Measurements from ENCODE around the gene TRPM2. TPM values are rescaled to one million over a fixed set of nuclear protein-coding genes. Genes with fewer than 3 reads are reported as not detected.

TRPM2 gene
- total RNA-seq, 1 donor from 2014 or later: 2.7 TPM

GRCh38 chr21:44443891-44444285 is 90.5 kb downstream of the TRPM2 start:
- DNase-seq (ENCODE audit: missing footprints) (no peak), ATAC-seq (no peak)
- intact Hi-C loops (cut with DNase I): no loop called here

DNA sequence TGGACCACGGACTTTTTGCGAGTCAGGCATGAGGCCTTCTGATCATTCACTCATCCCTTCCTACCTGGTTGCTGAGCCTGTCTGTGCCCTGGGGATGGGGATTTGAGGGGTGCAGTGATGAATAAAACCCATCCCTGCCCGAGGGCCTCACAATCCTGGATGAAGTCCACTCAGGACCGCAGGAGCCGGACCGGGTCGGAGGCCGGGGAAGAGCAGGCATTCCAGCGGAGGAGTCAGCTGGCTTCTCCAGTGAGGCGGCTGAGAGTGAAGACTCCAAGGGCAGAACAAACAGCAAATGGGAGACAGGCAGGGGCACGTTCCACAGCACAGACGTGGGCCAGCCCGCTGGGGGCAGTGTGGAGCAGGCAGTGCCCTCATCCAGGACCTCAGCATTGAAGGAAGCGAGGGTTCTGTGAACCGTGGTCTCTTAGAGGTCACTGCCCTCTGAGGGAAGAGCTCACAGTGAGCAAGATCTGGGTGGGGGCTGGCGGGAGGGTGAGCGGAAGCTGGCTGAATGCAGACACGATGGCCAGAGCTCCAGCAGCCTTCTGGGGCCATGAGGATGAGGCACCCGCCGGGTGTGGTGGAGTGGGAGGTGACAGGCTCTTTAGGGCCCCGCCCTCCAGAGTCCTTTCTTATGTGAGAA is 91.0 kb downstream of the TRPM2 start:
- peak; percentile 42 for DNase-seq (ENCODE audit: missing footprints)
- ATAC-seq: no peak
- intact Hi-C loops (cut with DNase I): no loop called here

DNA sequence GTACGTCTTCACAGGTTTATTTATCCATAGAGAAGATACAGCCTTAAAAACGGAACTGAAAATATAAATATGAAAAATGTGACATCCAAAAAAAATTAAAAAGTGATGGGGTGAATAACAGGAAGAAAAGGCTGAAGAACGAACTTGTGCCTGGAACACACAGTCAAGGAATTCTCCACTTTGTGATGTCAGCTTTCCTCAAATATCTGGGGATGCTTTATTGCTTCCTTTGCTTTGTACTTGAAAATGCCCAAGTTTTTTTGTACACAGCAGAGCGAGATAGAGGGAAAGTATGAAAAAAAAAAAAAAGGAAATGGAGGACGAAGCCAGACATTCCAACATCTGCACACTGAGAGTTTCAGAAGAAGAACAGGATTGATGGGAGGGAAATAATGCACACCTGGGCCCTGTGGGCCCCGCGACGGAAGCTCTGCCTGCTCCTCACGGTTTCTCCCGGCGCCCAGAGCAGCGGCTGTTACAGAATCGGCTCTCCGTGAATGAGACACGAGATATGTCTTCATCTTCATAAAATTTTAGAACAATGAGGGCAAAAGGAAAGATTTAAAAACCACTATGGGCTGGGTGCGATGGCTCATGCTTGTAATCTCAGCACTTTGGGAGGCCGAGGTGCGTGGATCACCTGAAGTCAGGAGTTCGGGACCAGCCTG is 91.9 kb downstream of the TRPM2 start:
- DNase-seq (ENCODE audit: missing footprints) (peak; percentile 39), ATAC-seq (no peak)
- intact Hi-C loops (cut with DNase I): no loop called here

DNA sequence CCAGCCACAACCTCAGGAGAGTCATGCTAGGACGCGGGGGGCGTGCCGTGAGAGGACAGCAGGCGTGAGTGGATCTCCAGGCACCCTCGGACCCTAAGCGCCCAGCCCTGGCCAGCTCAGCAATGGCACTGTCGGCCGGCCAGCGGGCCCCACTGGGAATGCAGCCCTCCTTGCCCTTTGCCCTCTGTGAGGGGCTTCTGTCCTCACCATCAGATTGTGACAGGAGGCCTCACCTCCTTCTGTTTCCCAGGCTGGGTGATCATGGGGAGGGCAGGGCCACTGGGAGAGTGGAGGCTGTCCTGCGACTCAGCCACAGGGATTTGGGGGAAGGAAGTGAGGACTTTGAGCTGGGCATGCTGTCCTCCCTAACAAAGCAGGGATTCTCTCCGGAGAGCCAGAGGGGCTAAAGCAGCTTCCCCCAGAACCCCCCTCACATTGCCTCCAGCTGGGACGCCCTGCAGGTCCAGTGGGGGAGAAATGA is 95.3 kb downstream of the TRPM2 start:
- ATAC-seq (no peak), DNase-seq (ENCODE audit: missing footprints) (peak; percentile 53)
- intact Hi-C loops (cut with DNase I): no loop called here

GRCh38 chr21:44449473-44450363 is 96.3 kb downstream of the TRPM2 start:
- ATAC-seq: no peak
- peak; percentile 28 for DNase-seq (ENCODE audit: missing footprints)
- intact Hi-C loops (cut with DNase I): no loop called here

DNA sequence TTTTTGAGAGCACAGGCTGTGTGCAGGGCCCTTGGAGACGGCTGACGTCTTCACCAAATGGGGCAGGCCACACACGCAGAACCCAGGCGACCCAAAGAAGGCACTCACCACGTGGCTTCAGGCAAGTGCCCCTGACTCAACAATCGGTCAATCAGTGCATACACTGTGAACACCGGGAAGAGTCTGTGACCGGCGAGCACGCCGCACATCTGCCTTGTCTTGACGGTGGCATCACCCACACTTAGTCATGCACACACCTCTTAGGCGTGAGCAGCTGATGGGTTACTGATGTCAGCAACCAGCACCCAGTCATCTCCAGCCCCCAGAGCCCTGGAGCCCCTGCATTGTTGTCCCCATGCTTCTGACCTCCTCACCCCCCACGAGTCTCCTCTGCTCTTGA is 97.0 kb downstream of the TRPM2 start:
- DNase-seq (ENCODE audit: missing footprints) (peak; percentile 37), ATAC-seq (no peak)
- intact Hi-C loops (cut with DNase I): no loop called here

DNA sequence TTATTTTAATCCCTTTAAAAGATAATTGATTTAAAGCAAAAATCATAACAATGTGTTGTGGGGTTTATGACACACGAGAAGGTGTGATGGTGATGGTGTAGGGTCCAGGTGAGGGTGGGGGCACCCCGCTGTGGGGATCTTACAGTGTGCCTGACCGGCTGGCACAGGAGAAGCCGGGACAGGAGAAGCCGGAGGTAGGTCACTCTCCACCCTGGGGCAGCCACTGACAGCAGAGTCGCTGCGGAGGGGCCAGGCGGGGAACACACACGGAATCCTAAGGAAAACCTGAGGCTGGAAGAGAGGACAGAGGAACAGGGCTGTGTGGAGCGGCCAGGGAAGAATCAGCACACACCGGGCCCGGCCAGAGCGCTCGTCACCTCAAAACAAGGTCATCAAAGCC is 97.6 kb downstream of the TRPM2 start:
- ATAC-seq: no peak
- DNase-seq (ENCODE audit: missing footprints): peak; percentile 50
- intact Hi-C loops (cut with DNase I): no loop called here

DNA sequence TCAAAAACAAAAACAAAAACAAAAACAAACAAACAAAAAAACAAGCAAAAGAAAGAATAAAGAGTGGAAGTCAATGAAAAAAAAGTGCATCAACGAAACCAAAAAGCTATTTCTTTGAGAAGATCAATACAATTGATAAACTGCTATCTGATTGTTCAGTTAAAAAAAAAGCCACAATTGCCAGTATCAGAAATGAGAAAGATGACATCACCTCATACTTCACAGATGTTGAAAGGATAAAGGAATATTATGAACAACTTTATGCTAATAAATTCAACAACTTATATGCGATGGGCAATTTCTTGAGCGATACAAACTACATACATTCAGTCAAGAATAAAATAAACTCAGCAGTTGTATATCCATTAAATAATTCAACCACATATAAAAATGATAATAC is 99.7 kb downstream of the TRPM2 start:
- DNase-seq (ENCODE audit: missing footprints): no peak
- intact Hi-C loops (cut with DNase I): no loop called here
- no peak for ATAC-seq

DNA sequence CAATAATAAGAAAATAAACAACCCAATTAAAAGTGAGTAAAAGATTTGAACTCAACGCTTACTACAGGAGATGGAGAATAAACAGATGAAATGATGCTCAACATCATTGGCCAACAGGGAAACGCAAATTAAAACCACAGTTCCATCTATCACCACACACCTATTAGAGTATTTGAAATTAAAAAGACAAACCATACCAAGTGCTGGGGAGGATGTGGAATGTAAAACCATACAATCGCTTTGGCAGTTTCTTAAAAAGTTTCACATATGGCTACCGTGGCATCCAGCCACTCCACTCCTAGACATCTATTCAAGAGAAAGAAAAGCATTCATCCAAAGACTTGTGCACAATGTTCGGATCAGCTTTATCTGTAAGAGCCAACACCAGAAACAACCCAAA is 100.6 kb downstream of the TRPM2 start:
- intact Hi-C loops (cut with DNase I): no loop called here
- no peak for DNase-seq (ENCODE audit: missing footprints)
- ATAC-seq: no peak

DNA sequence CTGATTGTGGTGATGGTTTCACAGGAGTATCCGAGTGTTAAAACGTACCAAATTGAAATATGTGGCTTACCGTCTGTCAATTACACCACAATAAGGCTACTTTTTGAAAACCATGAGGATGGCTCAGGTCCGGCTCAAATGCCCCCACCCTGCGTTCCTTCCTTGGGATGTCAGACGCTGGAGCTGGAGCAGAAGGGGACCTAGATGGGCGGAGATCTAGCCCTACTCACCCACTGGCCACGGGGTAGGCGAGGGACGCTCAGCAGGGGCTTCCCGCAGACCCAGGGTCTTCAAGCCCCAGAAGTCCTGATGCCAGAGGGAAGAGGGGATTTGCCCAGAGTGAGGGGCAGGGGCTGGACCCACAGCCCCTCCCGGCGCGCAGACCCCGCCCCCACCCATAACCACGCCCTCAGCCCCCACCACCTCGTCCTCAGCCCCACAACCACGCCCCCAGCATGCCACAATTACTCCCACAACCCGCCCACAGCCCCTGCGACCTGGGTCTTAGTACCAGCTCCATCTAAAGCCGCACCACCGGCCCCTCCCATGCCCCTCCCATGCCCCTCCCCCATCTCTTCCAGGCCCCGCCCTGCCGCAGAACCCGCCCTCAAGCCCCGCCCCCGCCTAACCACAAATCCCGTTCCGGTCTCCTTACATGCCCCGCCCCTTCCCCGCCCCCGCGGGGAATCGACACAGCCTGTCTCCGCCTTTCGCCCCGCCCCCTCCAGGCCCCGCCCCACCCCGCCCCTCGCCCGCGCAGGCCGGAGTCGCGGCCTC is 101.5 kb downstream of the TRPM2 start, which contains the start of gene LRRC3:
Gene LRRC3 (plus strand): TSS at position 764 of the 777 bp plus-strand sequence. CDS start 1,135 bp downstream, outside the sequence.
- DNase-seq (ENCODE audit: missing footprints) (peak; percentile 96), ATAC-seq (peak; percentile 81)
- intact Hi-C loops (cut with DNase I): no loop called here

- DNase-seq (ENCODE audit: missing footprints) (peak; percentile 71), ATAC-seq (peak; percentile 54)
- intact Hi-C loops (cut with DNase I): no loop called here
These were observed 102.2 kb downstream of the TRPM2 start for GRCh38 chr21:44455524-44456213.

DNA sequence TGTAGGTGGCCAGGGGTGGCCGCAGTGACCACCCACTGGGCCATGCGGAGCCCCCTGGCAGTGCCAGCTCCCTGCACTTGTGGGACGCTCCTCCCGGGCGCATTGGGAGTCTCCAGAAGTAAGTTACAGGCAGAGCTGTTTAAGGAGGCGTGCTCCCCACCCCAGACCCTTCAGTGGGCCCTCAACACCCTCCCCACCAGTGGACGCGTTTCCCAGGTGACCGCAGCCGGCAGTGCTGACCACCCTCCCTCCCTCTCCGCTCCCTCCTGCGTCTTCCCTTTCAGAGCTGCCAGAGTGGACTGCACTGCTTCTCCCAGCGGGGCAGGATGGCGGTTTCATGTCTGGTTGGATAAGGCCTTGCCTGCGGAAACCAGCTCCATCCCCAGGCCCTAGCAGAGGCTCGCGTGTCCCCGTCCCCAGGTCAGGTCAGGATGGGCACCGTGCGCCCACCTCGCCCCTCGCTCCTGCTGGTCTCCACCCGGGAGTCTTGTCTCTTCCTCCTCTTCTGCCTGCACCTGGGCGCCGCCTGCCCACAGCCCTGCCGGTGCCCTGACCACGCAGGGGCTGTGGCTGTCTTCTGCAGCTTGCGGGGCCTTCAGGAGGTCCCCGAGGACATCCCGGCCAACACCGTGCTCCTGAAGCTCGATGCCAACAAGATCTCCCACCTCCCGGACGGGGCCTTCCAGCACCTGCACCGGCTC is 102.9 kb downstream of the TRPM2 start:
- no peak for ATAC-seq
- peak; percentile 57 for DNase-seq (ENCODE audit: missing footprints)
- intact Hi-C loops (cut with DNase I): no loop called here

GRCh38 chr21:44456915-44457736 is 103.7 kb downstream of the TRPM2 start:
- ATAC-seq (no peak), DNase-seq (ENCODE audit: missing footprints) (peak; percentile 63)
- intact Hi-C loops (cut with DNase I): no loop called here

DNA sequence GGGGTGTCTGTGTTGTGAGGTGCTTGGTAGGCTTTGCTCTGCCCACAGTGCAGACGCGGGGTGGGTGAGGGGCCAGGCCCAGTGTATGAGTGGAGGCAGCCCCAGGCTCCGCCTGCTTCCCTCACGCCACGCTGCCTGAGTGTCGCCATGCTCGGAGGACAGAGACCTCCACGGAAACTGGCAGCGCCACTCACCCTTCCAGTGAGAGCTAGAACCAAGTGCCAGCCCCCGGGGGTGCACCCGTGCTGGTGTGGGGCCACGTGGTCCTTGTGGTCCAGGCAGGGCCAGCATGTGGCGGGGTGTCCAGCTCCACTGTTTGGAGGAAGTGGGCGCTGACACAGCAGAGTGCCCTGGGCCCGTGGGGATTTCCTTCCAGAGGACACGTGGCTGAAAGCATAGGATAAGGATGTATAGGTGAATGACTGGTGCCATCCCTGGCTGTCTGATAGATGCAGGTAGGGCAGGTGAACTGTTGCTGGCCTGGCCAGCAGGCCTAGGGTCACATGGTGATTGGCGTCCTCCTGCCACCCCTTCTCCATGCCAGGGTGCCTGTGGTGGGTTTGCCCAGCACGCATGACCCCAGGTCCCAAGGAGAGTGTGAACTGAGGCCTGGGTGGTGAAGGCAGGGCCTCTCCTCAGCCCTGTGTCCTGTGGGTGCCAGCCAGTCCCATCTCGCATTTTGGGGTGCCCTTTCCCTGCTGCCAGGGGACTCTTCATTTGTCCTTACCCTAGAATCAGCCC is 105.7 kb downstream of the TRPM2 start:
- ATAC-seq: no peak
- intact Hi-C loops (cut with DNase I): no loop called here

DNA sequence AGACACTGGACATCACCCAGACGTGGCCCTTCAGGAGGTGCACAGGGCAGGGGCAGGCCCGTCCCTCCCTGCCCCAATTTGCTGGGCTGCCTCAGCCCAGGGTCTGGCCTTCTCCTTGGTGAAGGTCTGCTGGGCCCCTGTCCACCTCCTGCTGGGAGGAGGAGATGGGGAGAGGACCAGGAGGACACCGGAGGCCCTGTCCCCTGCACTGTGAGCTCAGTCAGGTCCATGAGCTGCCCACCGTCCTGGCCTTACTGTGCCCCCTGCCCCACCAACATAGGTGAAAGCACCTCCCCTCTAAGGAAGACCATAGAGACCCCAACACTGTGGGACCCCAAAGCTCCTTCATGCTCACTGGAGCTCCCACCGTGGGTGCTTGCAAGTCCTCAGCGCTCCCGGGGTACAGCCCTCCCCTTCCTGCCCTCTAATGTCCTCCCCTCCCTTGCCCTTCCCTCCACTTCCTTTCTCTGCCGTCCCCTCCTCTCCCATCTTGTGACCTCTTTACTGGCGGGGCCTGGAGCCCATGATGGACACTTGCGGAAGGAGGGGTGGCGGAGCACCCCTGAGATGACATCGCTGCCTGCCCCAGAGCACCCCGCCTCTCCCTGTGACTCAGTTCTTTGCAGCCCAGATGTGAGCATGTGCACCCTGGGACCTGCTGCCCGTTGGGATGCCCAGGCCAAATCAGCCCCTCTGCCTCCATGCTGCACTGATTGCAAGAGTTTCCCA is 106.5 kb downstream of the TRPM2 start:
- intact Hi-C loops (cut with DNase I): no loop called here
- DNase-seq (ENCODE audit: missing footprints): no peak
- no peak for ATAC-seq

More for the DNA sequence above, 105.7 kb downstream of the TRPM2 start:
- DNase-seq (ENCODE audit: missing footprints): peak; percentile 11

- intact Hi-C loops (cut with DNase I): no loop called here
- ATAC-seq (no peak), DNase-seq (ENCODE audit: missing footprints) (no peak)
These were observed 107.0 kb downstream of the TRPM2 start for GRCh38 chr21:44460441-44460755.

All from Right ventricle myocardium inferior (tissue), 1 donor.